SHP77 treated with DMSO at 0.1 percent for 48 hours (cell line): ENCODE data around the gene IL31RA.

ENCODE experiments used
- DNase-seq: peaks from one replicate; lab custom pipeline; 2025; lab: John Stamatoyannopoulos, UW

The IL31RA gene

DNA sequence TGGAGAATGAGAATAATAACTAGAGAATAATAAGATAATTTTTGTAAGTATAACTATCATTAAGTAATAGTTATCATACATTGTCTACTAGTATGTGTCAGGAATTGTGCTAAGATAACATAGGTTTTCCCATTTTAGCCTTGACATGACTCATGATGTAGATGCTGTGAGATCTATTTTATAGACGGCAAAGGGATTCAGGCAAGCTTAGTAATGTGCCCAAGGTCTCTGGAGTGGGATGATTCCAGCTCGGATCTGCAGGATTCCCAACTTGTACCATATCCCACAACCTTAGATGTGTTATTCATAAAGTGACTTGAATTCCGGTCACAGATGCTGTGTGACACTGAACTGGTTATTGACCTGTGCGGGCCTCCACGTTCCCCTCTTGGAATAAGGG, 51.5 kb downstream of the IL31RA start:
- DNase-seq = no peak

DNA sequence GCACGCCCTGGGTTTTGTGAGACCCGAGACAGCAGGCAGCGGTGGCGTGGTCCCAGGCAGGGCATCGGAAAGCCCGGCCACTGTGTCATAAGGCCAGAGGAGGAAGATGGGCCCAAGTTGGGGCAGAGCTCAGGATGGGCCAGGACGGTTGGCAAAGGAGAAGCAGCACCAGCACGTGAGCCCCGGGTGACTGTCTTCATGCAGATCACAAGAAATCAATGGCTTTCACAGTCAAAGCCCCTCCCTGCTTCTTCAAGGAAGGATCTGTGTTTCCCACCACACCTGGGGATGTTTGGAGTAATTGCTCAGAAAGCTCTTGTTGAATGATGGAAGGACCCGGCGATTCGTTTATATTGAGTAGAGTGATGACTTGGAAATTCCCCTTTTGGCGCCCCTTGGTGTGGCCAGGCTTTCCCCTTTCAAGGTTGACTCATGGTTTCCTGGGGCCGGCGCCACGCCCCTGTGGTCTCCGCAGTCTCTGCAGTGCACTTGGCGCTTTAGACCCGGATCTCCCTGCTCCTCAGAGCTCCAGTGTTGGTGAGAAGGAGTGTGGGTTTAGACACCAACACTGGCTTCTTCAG, 52.1 kb downstream of the IL31RA start:
- DNase-seq = no peak

GRCh38 chr5:55904152-55904551, 53.0 kb downstream of the IL31RA start:
- no peak for DNase-seq

- DNase-seq = no peak
Measured at GRCh38 chr5:55905251-55905650, 54.1 kb downstream of the IL31RA start.

- DNase-seq = no peak
Measured at GRCh38 chr5:55907927-55908326, 56.8 kb downstream of the IL31RA start.

DNA sequence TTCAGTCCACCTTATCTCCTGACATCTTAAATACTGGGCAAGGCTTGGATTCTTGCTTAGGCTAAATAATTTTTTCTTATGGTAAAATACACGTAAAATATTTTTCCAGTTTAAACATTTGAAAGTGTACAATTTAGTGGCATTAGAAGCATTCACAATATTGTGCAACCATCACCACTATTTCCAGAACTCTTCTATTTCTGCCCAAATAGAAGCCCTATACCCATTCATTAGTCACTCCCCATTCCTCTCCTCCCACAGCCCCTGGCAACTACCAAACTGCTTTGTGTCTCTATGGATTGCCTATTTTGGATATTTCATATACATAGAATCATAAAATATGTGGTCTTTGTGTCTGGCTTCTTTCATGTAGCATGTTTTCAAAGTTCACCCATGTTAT, 57.6 kb downstream of the IL31RA start:
- DNase-seq = no peak

GRCh38 chr5:55911784-55912653, 60.9 kb downstream of the IL31RA start:
- DNase-seq = no peak

DNA sequence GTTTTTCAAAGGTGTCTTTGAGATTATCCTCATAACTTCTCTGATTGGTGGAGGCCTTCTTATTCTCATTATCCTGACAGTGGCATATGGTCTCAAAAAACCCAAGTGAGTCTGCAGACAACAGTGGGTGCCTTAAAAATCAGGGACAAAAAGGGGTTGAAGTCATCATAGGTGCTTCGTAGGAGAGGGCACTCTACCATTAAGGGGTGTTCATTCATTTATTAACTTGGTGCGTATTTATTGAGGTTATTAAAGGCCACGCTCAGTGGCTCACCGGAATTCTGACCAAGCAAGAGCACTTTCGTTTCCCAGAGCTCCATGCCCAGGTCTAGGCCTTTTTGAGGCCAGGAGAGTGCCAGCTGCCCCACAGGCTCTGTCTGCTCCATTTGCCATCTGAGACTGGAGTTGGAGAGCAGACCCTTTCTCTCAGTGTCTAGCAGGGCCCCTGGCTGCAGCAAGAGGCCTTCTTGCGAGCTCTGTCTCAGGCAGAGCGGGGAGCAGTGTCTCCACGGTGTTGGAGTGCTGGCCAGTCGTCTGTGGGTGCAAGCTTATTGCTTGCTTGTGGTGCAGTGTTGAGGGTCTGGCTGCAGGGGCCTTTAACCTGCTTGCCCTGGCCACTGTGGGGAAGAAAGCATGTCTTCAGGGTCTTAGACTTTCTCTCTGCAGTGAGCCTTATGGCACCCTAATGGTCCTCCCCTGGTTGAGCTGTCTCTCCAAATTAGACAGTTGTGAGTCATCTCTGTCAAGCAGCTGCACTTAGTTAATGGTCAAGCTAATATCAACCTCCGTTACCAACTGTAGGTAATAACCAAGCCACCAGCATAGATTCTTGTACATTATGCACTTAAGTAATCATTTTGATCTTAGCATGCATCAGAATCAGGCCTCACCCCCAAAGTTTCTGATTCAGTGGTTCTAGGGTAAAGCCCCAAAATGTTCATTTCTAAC, 62.6 kb downstream of the IL31RA start:
- no peak for DNase-seq

- no peak for DNase-seq
Measured at GRCh38 chr5:55914971-55915370, 63.8 kb downstream of the IL31RA start.

GRCh38 chr5:55915783-55916182, 64.6 kb downstream of the IL31RA start:
- DNase-seq = no peak

DNA sequence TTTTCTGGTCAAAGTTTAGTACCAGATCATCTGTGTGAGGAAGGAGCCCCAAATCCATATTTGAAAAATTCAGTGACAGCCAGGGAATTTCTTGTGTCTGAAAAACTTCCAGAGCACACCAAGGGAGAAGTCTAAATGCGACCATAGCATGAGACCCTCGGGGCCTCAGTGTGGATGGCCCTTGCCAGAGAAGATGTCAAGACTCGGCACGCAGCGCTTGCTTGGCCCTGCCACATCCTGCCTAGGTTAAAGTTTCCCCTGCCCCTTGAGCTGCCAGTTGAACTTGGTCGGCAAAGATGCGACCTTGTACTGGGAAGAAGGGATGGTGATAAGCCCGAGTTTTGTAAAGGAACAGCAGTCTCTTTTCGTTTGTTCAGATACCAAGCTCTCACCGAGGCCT, 65.8 kb downstream of the IL31RA start:
- no peak for DNase-seq

DNA sequence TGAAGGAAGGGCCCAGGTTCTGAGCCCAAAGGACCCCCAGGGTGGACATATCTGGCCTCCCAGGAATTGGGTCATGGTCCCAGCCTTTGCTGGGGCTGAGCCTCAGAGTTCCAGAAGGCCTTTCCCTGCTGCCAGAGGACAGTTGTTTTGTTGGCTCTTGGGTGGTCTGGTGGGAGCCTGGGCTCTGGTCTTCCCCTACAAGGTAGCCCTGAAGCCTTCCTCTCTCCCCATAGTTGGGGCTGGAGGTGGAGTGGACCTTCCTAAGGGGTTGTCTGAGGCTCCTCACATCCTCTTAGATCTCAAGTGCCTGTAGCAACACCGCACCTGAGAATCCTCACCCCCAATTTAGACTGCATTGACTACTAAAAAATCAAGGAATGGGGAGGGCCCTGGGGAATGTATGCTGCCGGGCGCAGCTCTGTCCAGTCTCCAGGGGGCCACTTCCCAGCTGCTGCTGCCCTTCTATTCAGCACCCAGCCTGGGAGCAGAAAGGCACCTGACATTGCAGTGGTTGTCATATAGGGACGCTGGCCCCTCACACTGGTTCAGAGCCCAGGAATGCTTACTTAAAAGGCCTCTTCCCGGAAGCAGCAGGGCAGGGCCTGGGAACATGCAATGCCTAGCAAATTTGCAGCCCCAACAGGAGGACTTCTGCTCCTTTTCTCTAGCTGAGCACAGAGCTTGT, 66.4 kb downstream of the IL31RA start:
- no peak for DNase-seq

GRCh38 chr5:55918087-55919035, 67.2 kb downstream of the IL31RA start:
- DNase-seq = no peak

- DNase-seq = no peak
Measured at GRCh38 chr5:55919625-55920024, 68.5 kb downstream of the IL31RA start.

- no peak for DNase-seq
Measured at GRCh38 chr5:55920784-55921183, 69.6 kb downstream of the IL31RA start.

DNA sequence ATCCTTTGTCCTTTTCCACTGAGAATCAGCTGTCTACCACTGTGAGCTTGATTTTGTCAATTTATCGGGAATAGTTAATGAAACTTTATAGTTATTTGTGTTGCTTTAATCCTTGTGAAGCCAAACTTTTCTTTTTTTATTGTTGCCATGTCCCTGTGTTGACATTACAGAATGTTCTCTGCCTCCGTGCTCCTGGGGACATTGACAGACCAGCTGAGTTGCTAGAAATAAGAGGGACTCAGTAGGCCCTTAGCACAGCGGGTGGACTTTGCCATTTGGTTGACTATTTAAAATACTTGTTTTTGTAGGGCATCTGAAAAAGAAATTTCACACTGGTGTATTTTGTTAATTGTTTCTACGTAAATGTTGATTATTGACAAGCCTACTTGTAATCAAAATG, 70.5 kb downstream of the IL31RA start:
- no peak for DNase-seq

DNA sequence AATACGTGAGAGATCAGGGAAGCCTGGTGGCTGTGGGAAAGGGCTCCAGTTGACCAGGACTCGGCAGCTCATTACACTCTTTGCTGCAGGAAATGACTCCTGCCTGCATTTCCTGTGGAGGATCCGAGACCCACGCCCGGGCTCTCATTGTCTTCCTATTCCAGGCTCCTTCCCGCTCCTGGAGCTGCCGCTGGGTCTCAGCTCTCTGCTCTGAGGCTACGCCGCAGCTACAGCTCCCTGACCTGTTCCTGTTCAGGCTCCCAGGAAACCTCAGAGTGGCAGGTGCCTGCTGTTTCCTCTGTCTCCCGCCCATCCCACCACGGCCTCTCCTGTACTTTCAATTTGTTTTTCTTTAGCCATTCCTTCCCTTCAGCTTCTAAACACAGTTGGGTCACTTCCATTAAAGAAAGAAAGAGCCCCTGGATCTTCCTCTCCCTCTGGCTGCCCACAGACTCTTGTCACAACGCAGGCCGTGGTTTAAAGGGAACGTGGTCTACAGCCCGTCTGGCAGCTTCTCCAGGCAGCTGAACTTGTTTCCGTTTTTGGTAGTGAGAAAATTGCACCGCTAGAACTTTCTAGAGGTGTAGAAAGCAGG, 72.1 kb downstream of the IL31RA start:
- no peak for DNase-seq

- DNase-seq = no peak
Measured at GRCh38 chr5:55923865-55924500, 72.8 kb downstream of the IL31RA start.

DNA sequence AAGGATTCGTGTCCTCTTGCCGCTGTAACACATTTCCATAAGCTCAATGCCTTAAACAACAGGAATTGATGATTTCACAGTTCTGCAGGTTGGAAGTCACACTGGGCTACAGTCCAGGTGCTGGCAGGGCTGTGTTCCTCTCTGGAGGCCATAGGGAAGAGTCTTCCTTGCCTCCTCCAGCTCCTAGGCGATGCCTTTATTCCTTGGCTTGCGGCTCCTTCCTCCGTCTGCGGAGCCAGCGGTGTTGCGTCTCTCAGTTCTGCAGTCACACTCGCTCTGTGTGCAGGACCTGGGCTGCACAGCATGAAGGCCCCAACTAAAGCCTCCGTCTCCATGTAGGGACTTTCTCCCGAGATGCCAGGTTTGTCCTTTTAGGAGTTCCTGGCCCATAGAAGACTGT, 73.6 kb downstream of the IL31RA start:
- no peak for DNase-seq

GRCh38 chr5:55925181-55925580, 74.0 kb downstream of the IL31RA start:
- no peak for DNase-seq
